WTC11 (cell line): ENCODE data around the gene STARD7. TPM values are rescaled to one million over a fixed set of nuclear protein-coding genes. Genes with fewer than 3 reads are reported as not detected.

ENCODE experiments used
- ATAC-seq: fragments of 200-7000 bp; cut with Tn5 transposase; 2 replicates; pipeline ENCODE4 v1.10.0; 2021; ENCODE audit warnings: mild to moderate bottlenecking, moderate library complexity
- CTCF ChIA-PET: fragments of 300-600 bp; sonication (Branson Sonifier 250); formaldehyde crosslinking; loops from one replicate; lab custom pipeline; 2021; ENCODE audit warnings: antibody characterized with exemption; lab: Charles Lee
- POLR2A ChIA-PET: fragments of 350-600 bp; sonication (Branson Sonifier 250); formaldehyde crosslinking; loops from one replicate; lab custom pipeline; 2021; ENCODE audit warnings: antibody characterized with exemption; lab: Charles Lee
- DNase-seq: peaks from one replicate; pipeline ENCODE4 v3.0.0; 2021; ENCODE audit warnings: low spot score
- H3K27ac Mint-ChIP-seq: 2 replicates; pipeline ENCODE4 v1.8.0; 2021; ENCODE audit warnings: mixed read lengths
- H3K27me3 Mint-ChIP-seq: 2 replicates; pipeline ENCODE4 v1.8.0; 2021; ENCODE audit warnings: low read depth, mild to moderate bottlenecking, moderate library complexity, mixed read lengths
- H3K36me3 Mint-ChIP-seq: 2 replicates; pipeline ENCODE4 v1.8.0; 2021; ENCODE audit warnings: mixed read lengths
- H3K4me1 Mint-ChIP-seq: 2 replicates; pipeline ENCODE4 v1.8.0; 2022; ENCODE audit warnings: mixed read lengths
- H3K4me3 Mint-ChIP-seq: 2 replicates; pipeline ENCODE4 v1.8.0; 2021; ENCODE audit warnings: mild to moderate bottlenecking, moderate library complexity, mixed read lengths
- H3K9me3 Mint-ChIP-seq: 2 replicates; pipeline ENCODE4 v1.8.0; 2021; ENCODE audit warnings: mixed read lengths
- ATF2 ChIP-seq: sonication (generic); formaldehyde crosslinking; IDR thresholded peaks from 2 replicates; pipeline ENCODE4 v1.8.1; 2022; ENCODE audit warnings: low read depth, missing genetic modification reagents, borderline replicate concordance
- ATF3 ChIP-seq: sonication (generic); formaldehyde crosslinking; conservative IDR thresholded peaks from 2 replicates; pipeline ENCODE4 v1.8.1; 2022; ENCODE audit warnings: mild to moderate bottlenecking, missing genetic modification reagents
- CBFB ChIP-seq: sonication (generic); formaldehyde crosslinking; IDR thresholded peaks from 2 replicates; pipeline ENCODE4 v1.8.1; 2022; ENCODE audit warnings: mild to moderate bottlenecking, low read depth, missing genetic modification reagents
- ELF4 ChIP-seq: sonication (generic); formaldehyde crosslinking; IDR thresholded peaks from 2 replicates; pipeline ENCODE4 v1.8.1; 2022; ENCODE audit warnings: low read depth, mild to moderate bottlenecking, moderate library complexity, missing genetic modification reagents
- EMX1 ChIP-seq: fragments of 250-450 bp; sonication (Bioruptor Pico); IDR thresholded peaks from 2 replicates; pipeline ENCODE4 v1.8.0; 2021; ENCODE audit warnings: mild to moderate bottlenecking
- GABPB1 ChIP-seq: sonication (generic); formaldehyde crosslinking; IDR thresholded peaks from 2 replicates; pipeline ENCODE4 v1.8.1; 2023; ENCODE audit warnings: mild to moderate bottlenecking, missing genetic modification reagents
- JAZF1 ChIP-seq: fragments of 250-450 bp; sonication (Bioruptor Pico); IDR thresholded peaks from 2 replicates; pipeline ENCODE4 v1.9.0; 2021; ENCODE audit warnings: moderate library complexity, mild to moderate bottlenecking, inconsistent platforms
- MLX ChIP-seq: sonication (generic); formaldehyde crosslinking; IDR thresholded peaks from 2 replicates; pipeline ENCODE4 v1.8.1; 2023; ENCODE audit warnings: mild to moderate bottlenecking, missing genetic modification reagents, moderate library complexity
- NR1H2 ChIP-seq: sonication (generic); formaldehyde crosslinking; IDR thresholded peaks from 2 replicates; pipeline ENCODE4 v1.9.0; 2021; ENCODE audit warnings: mild to moderate bottlenecking, moderate library complexity, missing genetic modification reagents
- NR3C1 ChIP-seq: sonication (generic); formaldehyde crosslinking; conservative IDR thresholded peaks from 2 replicates; pipeline ENCODE4 v1.8.1; 2023; ENCODE audit warnings: low read depth, mild to moderate bottlenecking, missing genetic modification reagents
- PRDM15 ChIP-seq: sonication (generic); formaldehyde crosslinking; IDR thresholded peaks from 2 replicates; pipeline ENCODE4 v1.8.0; 2022; ENCODE audit warnings: missing genetic modification reagents
- SMAD3 ChIP-seq: sonication (generic); formaldehyde crosslinking; IDR thresholded peaks from 2 replicates; pipeline ENCODE4 v1.8.0; 2022; ENCODE audit warnings: missing genetic modification reagents, mild to moderate bottlenecking, borderline replicate concordance
- ZNF121 ChIP-seq: sonication (generic); formaldehyde crosslinking; IDR thresholded peaks from 2 replicates; pipeline ENCODE4 v1.8.0; 2023; ENCODE audit warnings: missing genetic modification reagents
- ZSCAN18 ChIP-seq: fragments of 250-450 bp; sonication (Bioruptor Pico); IDR thresholded peaks from 2 replicates; pipeline ENCODE4 v2.1.2; 2022; ENCODE audit warnings: mild to moderate bottlenecking, moderate library complexity
- total RNA-seq: library from RNA; stranded (reverse); gene quantifications from 3 replicates; pipeline ENCODE4 v1.2.3, GENCODE V29; 2021
- TF ChIP-seq, protein P1 (sequence below): sonication (generic); formaldehyde crosslinking; IDR thresholded peaks from 2 replicates; pipeline ENCODE4 v1.8.1; 2023; ENCODE audit warnings: mild to moderate bottlenecking, missing genetic modification reagents
- TF ChIP-seq, protein P2 (sequence below): sonication (generic); formaldehyde crosslinking; IDR thresholded peaks from 2 replicates; pipeline ENCODE4 v1.8.1; 2022; ENCODE audit warnings: missing genetic modification reagents, borderline replicate concordance
- TF ChIP-seq, protein P3 (sequence below): fragments of 250-450 bp; sonication (Bioruptor Pico); conservative IDR thresholded peaks from 2 replicates; pipeline ENCODE4 v1.9.0; 2021; ENCODE audit warnings: mild to moderate bottlenecking
- TF ChIP-seq, protein P4 (sequence below): sonication (generic); formaldehyde crosslinking; IDR thresholded peaks from 2 replicates; pipeline ENCODE4 v1.8.0; 2023; ENCODE audit warnings: missing genetic modification reagents
- TF ChIP-seq, protein P5 (sequence below): sonication (generic); formaldehyde crosslinking; IDR thresholded peaks from 2 replicates; pipeline ENCODE4 v1.8.0; 2023; ENCODE audit warnings: missing genetic modification reagents, mild to moderate bottlenecking, borderline replicate concordance

STARD7 gene
- total RNA-seq, 1 experiment from 2014 or later = 217 TPM

DNA sequence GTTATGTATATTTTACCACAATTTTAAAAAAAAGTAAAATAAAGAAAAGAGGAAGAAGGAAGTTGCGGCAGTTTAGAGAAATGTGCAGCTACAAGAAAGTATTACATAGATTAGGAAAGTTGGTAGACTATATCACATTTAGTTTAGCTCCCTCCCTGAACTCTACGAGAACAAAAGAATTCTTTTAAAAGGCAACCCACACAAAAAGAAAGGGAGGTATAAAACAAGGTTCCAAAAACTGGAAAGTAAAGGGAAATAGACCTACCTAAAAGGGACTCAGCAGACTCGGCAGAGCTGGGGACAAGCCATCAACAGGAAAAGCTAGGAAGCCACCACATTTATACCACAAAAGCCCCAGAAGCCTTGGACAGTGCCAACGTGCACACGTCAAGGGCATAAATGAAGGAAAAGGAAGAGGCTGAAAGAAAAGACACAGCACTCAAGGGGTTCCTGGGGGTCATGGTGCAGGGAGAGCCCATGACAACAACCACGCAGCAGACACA is 48.0 kb upstream of the STARD7 start:
- H3K27ac Mint-ChIP-seq = peak overlapping the region; percentile 79
- H3K4me3 Mint-ChIP-seq = no peak overlapping the region
- DNase-seq (no peak), ATAC-seq (no peak)
- ChIA-PET CTCF (interaction anchor here (0.6 to 0.7 kb wide), 2 partner anchors 264 to 1025 kb away, joined by 3 read pairs; no protein-coding TSS in a partner anchor), POLR2A (no interaction called here)
- H3K36me3 Mint-ChIP-seq = peaks cover 26% of the 10 kb centered on the region
- no peaks in the 10 kb centered on the region for H3K27me3 Mint-ChIP-seq
- H3K9me3 Mint-ChIP-seq = no peaks in the 10 kb centered on the region
- H3K4me1 Mint-ChIP-seq = peaks cover 19% of the 10 kb centered on the region
- no peak for TF ChIP-seq MLX
- TF ChIP-seq PRDM15 (CRISPR knock-in tag) = no peak
- no peak for TF ChIP-seq ZSCAN18 (CRISPR knock-in tag)
- TF ChIP-seq ELF4 = no peak
- TF ChIP-seq, protein P1, sequence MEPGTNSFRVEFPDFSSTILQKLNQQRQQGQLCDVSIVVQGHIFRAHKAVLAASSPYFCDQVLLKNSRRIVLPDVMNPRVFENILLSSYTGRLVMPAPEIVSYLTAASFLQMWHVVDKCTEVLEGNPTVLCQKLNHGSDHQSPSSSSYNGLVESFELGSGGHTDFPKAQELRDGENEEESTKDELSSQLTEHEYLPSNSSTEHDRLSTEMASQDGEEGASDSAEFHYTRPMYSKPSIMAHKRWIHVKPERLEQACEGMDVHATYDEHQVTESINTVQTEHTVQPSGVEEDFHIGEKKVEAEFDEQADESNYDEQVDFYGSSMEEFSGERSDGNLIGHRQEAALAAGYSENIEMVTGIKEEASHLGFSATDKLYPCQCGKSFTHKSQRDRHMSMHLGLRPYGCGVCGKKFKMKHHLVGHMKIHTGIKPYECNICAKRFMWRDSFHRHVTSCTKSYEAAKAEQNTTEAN (CRISPR knock-in tag) = no peak
- TF ChIP-seq CBFB (CRISPR knock-in tag) = no peak
- no peak for TF ChIP-seq ATF2
- TF ChIP-seq, protein P2, sequence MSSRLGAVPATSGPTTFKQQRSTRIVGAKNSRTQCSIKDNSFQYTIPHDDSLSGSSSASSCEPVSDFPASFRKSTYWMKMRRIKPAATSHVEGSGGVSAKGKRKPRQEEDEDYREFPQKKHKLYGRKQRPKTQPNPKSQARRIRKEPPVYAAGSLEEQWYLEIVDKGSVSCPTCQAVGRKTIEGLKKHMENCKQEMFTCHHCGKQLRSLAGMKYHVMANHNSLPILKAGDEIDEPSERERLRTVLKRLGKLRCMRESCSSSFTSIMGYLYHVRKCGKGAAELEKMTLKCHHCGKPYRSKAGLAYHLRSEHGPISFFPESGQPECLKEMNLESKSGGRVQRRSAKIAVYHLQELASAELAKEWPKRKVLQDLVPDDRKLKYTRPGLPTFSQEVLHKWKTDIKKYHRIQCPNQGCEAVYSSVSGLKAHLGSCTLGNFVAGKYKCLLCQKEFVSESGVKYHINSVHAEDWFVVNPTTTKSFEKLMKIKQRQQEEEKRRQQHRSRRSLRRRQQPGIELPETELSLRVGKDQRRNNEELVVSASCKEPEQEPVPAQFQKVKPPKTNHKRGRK (CRISPR knock-in tag) = no peak
- no peak for TF ChIP-seq NR1H2
- no peak for TF ChIP-seq GABPB1 (CRISPR knock-in tag)
- TF ChIP-seq ATF3 = no peak
- TF ChIP-seq JAZF1 = no peak
- no peak for TF ChIP-seq SMAD3 (CRISPR knock-in tag)
- no peak for TF ChIP-seq NR3C1 (CRISPR knock-in tag)
- no peak for TF ChIP-seq ZNF121 (CRISPR knock-in tag)
- TF ChIP-seq, protein P3, sequence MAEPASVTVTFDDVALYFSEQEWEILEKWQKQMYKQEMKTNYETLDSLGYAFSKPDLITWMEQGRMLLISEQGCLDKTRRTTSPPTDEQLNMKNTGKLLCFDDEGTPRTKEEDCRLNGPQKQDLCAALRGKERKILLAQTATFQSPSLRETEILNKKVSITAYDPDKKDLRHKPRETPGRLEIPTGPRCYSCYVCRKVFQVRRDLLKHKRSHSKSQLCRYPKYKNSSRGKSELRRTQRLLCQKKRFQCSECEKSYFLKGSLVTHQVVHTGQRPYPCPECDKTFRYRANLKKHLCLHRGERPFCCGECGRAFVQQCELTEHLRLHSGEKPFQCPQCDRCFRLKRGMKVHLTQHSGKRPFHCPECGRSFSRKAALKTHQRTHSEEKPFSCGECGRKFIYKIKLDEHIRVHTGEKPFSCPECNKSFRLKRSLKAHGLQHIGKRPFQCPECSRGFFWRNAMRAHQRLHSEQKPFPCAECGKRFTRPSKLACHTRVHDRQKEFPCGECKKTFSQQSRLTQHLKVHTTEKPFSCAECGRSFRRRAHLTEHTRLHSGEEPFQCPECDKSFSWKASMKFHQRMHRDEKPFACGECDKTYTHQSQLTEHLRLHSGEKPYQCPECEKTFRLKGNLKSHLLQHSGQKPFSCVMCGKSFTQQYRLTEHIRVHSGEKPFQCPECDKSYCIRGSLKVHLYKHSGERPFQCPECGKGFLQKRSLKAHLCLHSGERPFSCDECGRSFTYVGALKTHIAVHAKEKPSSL = no peak
- TF ChIP-seq, protein P4, sequence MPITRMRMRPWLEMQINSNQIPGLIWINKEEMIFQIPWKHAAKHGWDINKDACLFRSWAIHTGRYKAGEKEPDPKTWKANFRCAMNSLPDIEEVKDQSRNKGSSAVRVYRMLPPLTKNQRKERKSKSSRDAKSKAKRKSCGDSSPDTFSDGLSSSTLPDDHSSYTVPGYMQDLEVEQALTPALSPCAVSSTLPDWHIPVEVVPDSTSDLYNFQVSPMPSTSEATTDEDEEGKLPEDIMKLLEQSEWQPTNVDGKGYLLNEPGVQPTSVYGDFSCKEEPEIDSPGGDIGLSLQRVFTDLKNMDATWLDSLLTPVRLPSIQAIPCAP (CRISPR knock-in tag) = no peak
- no peak for TF ChIP-seq EMX1 (CRISPR knock-in tag)
- TF ChIP-seq, protein P5, sequence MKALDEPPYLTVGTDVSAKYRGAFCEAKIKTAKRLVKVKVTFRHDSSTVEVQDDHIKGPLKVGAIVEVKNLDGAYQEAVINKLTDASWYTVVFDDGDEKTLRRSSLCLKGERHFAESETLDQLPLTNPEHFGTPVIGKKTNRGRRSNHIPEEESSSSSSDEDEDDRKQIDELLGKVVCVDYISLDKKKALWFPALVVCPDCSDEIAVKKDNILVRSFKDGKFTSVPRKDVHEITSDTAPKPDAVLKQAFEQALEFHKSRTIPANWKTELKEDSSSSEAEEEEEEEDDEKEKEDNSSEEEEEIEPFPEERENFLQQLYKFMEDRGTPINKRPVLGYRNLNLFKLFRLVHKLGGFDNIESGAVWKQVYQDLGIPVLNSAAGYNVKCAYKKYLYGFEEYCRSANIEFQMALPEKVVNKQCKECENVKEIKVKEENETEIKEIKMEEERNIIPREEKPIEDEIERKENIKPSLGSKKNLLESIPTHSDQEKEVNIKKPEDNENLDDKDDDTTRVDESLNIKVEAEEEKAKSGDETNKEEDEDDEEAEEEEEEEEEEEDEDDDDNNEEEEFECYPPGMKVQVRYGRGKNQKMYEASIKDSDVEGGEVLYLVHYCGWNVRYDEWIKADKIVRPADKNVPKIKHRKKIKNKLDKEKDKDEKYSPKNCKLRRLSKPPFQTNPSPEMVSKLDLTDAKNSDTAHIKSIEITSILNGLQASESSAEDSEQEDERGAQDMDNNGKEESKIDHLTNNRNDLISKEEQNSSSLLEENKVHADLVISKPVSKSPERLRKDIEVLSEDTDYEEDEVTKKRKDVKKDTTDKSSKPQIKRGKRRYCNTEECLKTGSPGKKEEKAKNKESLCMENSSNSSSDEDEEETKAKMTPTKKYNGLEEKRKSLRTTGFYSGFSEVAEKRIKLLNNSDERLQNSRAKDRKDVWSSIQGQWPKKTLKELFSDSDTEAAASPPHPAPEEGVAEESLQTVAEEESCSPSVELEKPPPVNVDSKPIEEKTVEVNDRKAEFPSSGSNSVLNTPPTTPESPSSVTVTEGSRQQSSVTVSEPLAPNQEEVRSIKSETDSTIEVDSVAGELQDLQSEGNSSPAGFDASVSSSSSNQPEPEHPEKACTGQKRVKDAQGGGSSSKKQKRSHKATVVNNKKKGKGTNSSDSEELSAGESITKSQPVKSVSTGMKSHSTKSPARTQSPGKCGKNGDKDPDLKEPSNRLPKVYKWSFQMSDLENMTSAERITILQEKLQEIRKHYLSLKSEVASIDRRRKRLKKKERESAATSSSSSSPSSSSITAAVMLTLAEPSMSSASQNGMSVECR (CRISPR knock-in tag) = no peak
